ENCODE results near the gene GPR183.

The GPR183 gene

GRCh38 chr13:99315186-99315585 lies 8.0 kb upstream of the GPR183 start:
- no peaks in the 10 kb centered on the region for H3K4me1 ChIP-seq (ENCODE audit: control insufficient read depth in 1 of 2, insufficient read depth in 2 of 2, low read length in 2 of 2)

GRCh38 chr13:99314640-99315176 lies 7.5 kb upstream of the GPR183 start:
- Histone ChIP-seq H3K79me2 (ENCODE audit: control insufficient read depth, insufficient read depth, low read length, poor library complexity) (no peaks in the 10 kb centered on the region), H2AFZ (ENCODE audit: insufficient read depth, low read length, poor library complexity) (no peak overlapping the region), H3K4me1 (ENCODE audit: control insufficient read depth in 1 of 2, insufficient read depth in 2 of 2, low read length in 2 of 2) (no peaks in the 10 kb centered on the region), H2BK5ac (ENCODE audit: low read depth, low read length, poor library complexity) (no peak overlapping the region), H3K9ac (ENCODE audit: low read length) (no peak overlapping the region), H3K79me1 (ENCODE audit: low read length) (no peaks in the 10 kb centered on the region), H2AK5ac (ENCODE audit: low read length) (no peak overlapping the region), H3K23ac (ENCODE audit: low read length) (no peak overlapping the region), H3K9me3 (ENCODE audit: insufficient read depth, low read depth, low read length) (no peaks in the 10 kb centered on the region), H3K14ac (ENCODE audit: low read length) (no peak overlapping the region), H3K18ac (ENCODE audit: low read length) (no peak overlapping the region), H3K27me3 (ENCODE audit: insufficient read depth, low read length) (no peaks in the 10 kb centered on the region), H3K36me3 (ENCODE audit: control insufficient read depth in 1 of 2, insufficient read depth in 2 of 2, low read length in 2 of 2) (peaks cover 2 to 4% of the 10 kb centered on the region in 2 experiments), H2BK120ac (ENCODE audit: insufficient read depth, low read length, poor library complexity) (no peak overlapping the region), H4K12ac (ENCODE audit: low read depth, low read length) (no peak overlapping the region), H3K4me3 (ENCODE audit: low read depth, low read length) (no peak overlapping the region), H4K8ac (ENCODE audit: low read depth, low read length) (no peak overlapping the region), H3K4ac (ENCODE audit: low read depth, low read length) (no peak overlapping the region), H3K27ac (ENCODE audit: low read depth, low read length) (no peak overlapping the region), H3K4me2 (ENCODE audit: low read length) (no peak overlapping the region), H2BK12ac (ENCODE audit: low read length) (no peak overlapping the region), H4K91ac (ENCODE audit: low read depth, low read length) (no peak overlapping the region)
- WGBS (ENCODE audit: extremely low coverage, insufficient coverage, insufficient read length) = 100% methylated on average over 4 of the region's 10 CpGs
- DNase-seq = peak in 1 of 2 donors; percentile 12

More at GRCh38 chr13:99315186-99315585, 8.0 kb upstream of the GPR183 start:
- Histone ChIP-seq H4K12ac (ENCODE audit: low read depth, low read length) (no peak overlapping the region), H3K27me3 (ENCODE audit: insufficient read depth, low read length) (no peaks in the 10 kb centered on the region), H2AK5ac (ENCODE audit: low read length) (no peak overlapping the region), H3K9me3 (ENCODE audit: insufficient read depth, low read depth, low read length) (no peaks in the 10 kb centered on the region), H3K14ac (ENCODE audit: low read length) (no peak overlapping the region), H3K4ac (ENCODE audit: low read depth, low read length) (no peak overlapping the region), H2BK120ac (ENCODE audit: insufficient read depth, low read length, poor library complexity) (no peak overlapping the region), H3K79me2 (ENCODE audit: control insufficient read depth, insufficient read depth, low read length, poor library complexity) (no peaks in the 10 kb centered on the region), H3K27ac (ENCODE audit: low read depth, low read length) (no peak overlapping the region), H4K8ac (ENCODE audit: low read depth, low read length) (no peak overlapping the region), H4K91ac (ENCODE audit: low read depth, low read length) (no peak overlapping the region), H3K18ac (ENCODE audit: low read length) (no peak overlapping the region), H3K4me2 (ENCODE audit: low read length) (no peak overlapping the region), H3K36me3 (ENCODE audit: control insufficient read depth in 1 of 2, insufficient read depth in 2 of 2, low read length in 2 of 2) (peaks cover 2 to 4% of the 10 kb centered on the region in 2 experiments), H2BK12ac (ENCODE audit: low read length) (no peak overlapping the region), H3K4me3 (ENCODE audit: low read depth, low read length) (no peak overlapping the region), H3K9ac (ENCODE audit: low read length) (no peak overlapping the region), H2AFZ (ENCODE audit: insufficient read depth, low read length, poor library complexity) (no peak overlapping the region), H3K79me1 (ENCODE audit: low read length) (no peaks in the 10 kb centered on the region), H2BK5ac (ENCODE audit: low read depth, low read length, poor library complexity) (no peak overlapping the region), H3K23ac (ENCODE audit: low read length) (no peak overlapping the region)
- WGBS (ENCODE audit: extremely low coverage, insufficient coverage, insufficient read length) = 100% methylated on average over 3 of the region's 6 CpGs
- DNase-seq = no peak

DNA sequence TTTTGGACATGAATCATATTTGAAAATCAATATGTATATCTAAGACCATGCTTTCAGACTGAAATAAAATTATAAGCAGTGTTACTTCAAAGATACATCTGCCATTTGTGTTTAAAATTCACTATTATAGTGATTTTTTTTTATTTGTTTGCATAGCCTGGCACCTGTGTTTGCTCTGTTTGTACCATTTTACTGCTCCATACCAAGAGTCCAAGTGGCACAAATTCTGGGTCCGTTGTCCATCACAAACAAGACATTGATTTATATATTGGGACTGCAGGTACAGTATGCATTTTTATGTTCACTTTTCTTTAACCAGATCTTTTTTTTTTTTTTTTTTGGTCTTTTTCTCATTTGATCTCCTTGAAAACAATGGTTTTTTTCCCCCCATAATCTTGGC lies 6.7 kb upstream of the GPR183 start:
- H2BK120ac ChIP-seq (ENCODE audit: insufficient read depth, low read length, poor library complexity) = no peak overlapping the region
- no peaks in the 10 kb centered on the region for H3K9me3 ChIP-seq (ENCODE audit: insufficient read depth, low read depth, low read length)
- no peak overlapping the region for H3K9ac ChIP-seq (ENCODE audit: low read length)
- no peak overlapping the region for H2AFZ ChIP-seq (ENCODE audit: insufficient read depth, low read length, poor library complexity)
- DNase-seq = no peak
- H3K18ac ChIP-seq (ENCODE audit: low read length) = no peak overlapping the region
- H3K79me2 ChIP-seq (ENCODE audit: control insufficient read depth, insufficient read depth, low read length, poor library complexity) = no peaks in the 10 kb centered on the region
- H3K27ac ChIP-seq (ENCODE audit: low read depth, low read length) = no peak overlapping the region
- no peak overlapping the region for H3K4me2 ChIP-seq (ENCODE audit: low read length)
- no peaks in the 10 kb centered on the region for H3K4me1 ChIP-seq (ENCODE audit: control insufficient read depth in 1 of 2, insufficient read depth in 2 of 2, low read length in 2 of 2)
- peaks cover 0 to 2% of the 10 kb centered on the region in 2 experiments for H3K36me3 ChIP-seq (ENCODE audit: control insufficient read depth in 1 of 2, insufficient read depth in 2 of 2, low read length in 2 of 2)
- H3K27me3 ChIP-seq (ENCODE audit: insufficient read depth, low read length) = no peaks in the 10 kb centered on the region
- H2BK5ac ChIP-seq (ENCODE audit: low read depth, low read length, poor library complexity) = no peak overlapping the region
- H4K91ac ChIP-seq (ENCODE audit: low read depth, low read length) = no peak overlapping the region
- no peak overlapping the region for H3K23ac ChIP-seq (ENCODE audit: low read length)
- no CpG with 5 or more reads among the region's 1 CpG for WGBS (ENCODE audit: extremely low coverage, insufficient coverage, insufficient read length)
- no peaks in the 10 kb centered on the region for H3K79me1 ChIP-seq (ENCODE audit: low read length)
- H3K14ac ChIP-seq (ENCODE audit: low read length) = no peak overlapping the region
- H3K4me3 ChIP-seq (ENCODE audit: low read depth, low read length) = no peak overlapping the region
- H2BK12ac ChIP-seq (ENCODE audit: low read length) = no peak overlapping the region
- H4K8ac ChIP-seq (ENCODE audit: low read depth, low read length) = no peak overlapping the region
- H2AK5ac ChIP-seq (ENCODE audit: low read length) = no peak overlapping the region
- H4K12ac ChIP-seq (ENCODE audit: low read depth, low read length) = no peak overlapping the region
- no peak overlapping the region for H3K4ac ChIP-seq (ENCODE audit: low read depth, low read length)

- Histone ChIP-seq H2BK5ac (ENCODE audit: low read depth, low read length, poor library complexity) (no peak overlapping the region), H3K4ac (ENCODE audit: low read depth, low read length) (no peak overlapping the region), H3K9ac (ENCODE audit: low read length) (no peak overlapping the region), H4K91ac (ENCODE audit: low read depth, low read length) (no peak overlapping the region), H3K79me2 (ENCODE audit: control insufficient read depth, insufficient read depth, low read length, poor library complexity) (no peaks in the 10 kb centered on the region), H3K4me2 (ENCODE audit: low read length) (no peak overlapping the region), H4K12ac (ENCODE audit: low read depth, low read length) (no peak overlapping the region), H3K36me3 (ENCODE audit: control insufficient read depth in 1 of 2, insufficient read depth in 2 of 2, low read length in 2 of 2) (peaks cover 0 to 2% of the 10 kb centered on the region in 2 experiments), H3K9me3 (ENCODE audit: insufficient read depth, low read depth, low read length) (no peaks in the 10 kb centered on the region), H2AFZ (ENCODE audit: insufficient read depth, low read length, poor library complexity) (no peak overlapping the region), H3K27me3 (ENCODE audit: insufficient read depth, low read length) (no peaks in the 10 kb centered on the region), H3K23ac (ENCODE audit: low read length) (no peak overlapping the region), H3K18ac (ENCODE audit: low read length) (no peak overlapping the region), H4K8ac (ENCODE audit: low read depth, low read length) (no peak overlapping the region), H3K14ac (ENCODE audit: low read length) (no peak overlapping the region), H3K4me3 (ENCODE audit: low read depth, low read length) (no peak overlapping the region), H2BK12ac (ENCODE audit: low read length) (no peak overlapping the region), H3K79me1 (ENCODE audit: low read length) (no peaks in the 10 kb centered on the region), H3K4me1 (ENCODE audit: control insufficient read depth in 1 of 2, insufficient read depth in 2 of 2, low read length in 2 of 2) (no peaks in the 10 kb centered on the region), H3K27ac (ENCODE audit: low read depth, low read length) (no peak overlapping the region), H2BK120ac (ENCODE audit: insufficient read depth, low read length, poor library complexity) (no peak overlapping the region), H2AK5ac (ENCODE audit: low read length) (no peak overlapping the region)
- no CpG with 5 or more reads among the region's 3 CpGs for WGBS (ENCODE audit: extremely low coverage, insufficient coverage, insufficient read length)
- no peak for DNase-seq
Measured at GRCh38 chr13:99313501-99313900, 6.3 kb upstream of the GPR183 start.

All from trophoblast cell (in vitro differentiated cells and primary cell).